DND-41 (cell line): ENCODE results near the gene IL11RA.

ENCODE experiments used
- EZH2 ChIP-seq: IDR thresholded peaks from 3 replicates; pipeline ENCODE4 v1.6.1; 2012; ENCODE audit warnings: borderline replicate concordance, low read depth, mild to moderate bottlenecking, moderate library complexity, low read length, inconsistent platforms; ENCODE audit not compliant: severe bottlenecking
- TF ChIP-seq, protein P1 (sequence below): IDR thresholded peaks from 2 replicates; pipeline ENCODE4 v1.5.1; 2012; ENCODE audit warnings: borderline replicate concordance, low read length, moderate library complexity, mild to moderate bottlenecking; ENCODE audit not compliant: poor library complexity, severe bottlenecking; ENCODE audit errors: extremely low read depth

DNA sequence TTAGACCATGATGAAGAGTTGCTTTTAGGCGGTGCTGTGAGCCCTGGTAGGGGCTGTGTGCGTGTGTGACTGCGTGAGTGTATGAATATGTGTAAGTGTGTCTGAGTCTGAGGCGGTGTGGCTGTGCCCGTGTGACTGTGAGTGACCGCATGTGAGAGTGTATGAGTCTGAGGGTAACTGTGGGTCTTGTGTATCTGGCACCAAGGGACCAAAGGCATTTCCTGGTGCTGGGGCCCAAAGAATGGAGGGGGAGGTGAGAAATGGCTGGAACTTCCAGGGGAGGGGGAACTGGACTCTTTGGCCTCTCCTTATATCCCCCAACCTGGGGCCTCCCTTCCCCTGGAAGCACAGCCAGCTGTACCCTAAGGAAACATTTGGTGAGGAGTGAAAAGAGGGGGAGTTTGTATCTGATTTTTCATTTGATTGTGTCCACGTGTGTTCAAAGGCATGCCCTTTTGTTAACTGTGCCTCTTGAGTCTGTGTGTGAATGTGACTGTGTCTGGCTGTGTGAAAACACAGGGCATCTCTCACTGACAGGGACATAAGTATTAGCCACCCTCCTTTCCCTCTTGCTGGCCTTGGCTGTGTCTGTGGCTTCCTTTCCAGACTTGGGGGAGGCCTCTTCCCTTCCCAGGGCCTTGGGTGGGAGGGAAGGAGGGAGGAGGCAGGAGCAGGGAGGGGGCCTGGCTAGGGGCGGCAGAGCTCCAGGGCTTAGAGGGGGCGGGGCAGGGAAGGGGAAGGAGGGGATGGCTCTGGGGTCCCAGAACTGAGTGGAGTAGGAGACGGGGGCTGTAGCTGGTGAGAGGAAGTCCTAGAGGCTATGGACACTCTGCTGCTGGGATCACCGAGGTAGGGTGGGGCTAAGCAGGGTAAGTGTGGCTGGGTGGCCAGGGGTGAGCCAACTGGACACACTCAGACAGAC, 1.4 kb downstream of the IL11RA start:
- TF ChIP-seq, protein P1, sequence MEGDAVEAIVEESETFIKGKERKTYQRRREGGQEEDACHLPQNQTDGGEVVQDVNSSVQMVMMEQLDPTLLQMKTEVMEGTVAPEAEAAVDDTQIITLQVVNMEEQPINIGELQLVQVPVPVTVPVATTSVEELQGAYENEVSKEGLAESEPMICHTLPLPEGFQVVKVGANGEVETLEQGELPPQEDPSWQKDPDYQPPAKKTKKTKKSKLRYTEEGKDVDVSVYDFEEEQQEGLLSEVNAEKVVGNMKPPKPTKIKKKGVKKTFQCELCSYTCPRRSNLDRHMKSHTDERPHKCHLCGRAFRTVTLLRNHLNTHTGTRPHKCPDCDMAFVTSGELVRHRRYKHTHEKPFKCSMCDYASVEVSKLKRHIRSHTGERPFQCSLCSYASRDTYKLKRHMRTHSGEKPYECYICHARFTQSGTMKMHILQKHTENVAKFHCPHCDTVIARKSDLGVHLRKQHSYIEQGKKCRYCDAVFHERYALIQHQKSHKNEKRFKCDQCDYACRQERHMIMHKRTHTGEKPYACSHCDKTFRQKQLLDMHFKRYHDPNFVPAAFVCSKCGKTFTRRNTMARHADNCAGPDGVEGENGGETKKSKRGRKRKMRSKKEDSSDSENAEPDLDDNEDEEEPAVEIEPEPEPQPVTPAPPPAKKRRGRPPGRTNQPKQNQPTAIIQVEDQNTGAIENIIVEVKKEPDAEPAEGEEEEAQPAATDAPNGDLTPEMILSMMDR, result no peak
- TF ChIP-seq EZH2, result no peak
